GM21825 (cell line): ENCODE data around the gene CACNA2D1.

Experiments used
- ATAC-seq: cut with Tn5 transposase; IDR thresholded peaks from one replicate; pipeline ENCODE4 v1.9.1; 2021; ENCODE audit warnings: mild to moderate bottlenecking, moderate library complexity; ENCODE audit not compliant: unreplicated experiment

CACNA2D1 gene

DNA sequence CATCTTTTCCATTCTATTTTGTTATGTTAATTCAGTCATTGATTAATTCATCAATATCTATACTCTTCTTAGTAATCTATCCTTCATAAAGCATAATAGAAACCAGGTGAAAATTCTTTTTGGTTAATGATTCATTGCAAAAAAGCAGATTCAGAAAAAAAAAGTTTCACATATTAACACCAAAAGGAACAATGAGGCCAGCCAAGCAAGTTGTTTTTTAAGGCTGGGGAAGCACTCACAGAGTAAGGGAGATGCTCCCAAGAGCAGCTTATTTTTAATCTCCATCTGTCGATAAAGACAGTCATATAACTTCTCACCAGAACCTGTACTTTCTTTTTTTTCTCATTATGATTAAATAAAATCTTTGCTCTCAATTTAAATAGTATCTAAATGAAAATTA is 95.8 kb downstream of the CACNA2D1 start:
- no peak for ATAC-seq

GRCh38 chr7:82345886-82346285 is 97.7 kb downstream of the CACNA2D1 start:
- no peak for ATAC-seq

GRCh38 chr7:82343716-82344115 is 99.9 kb downstream of the CACNA2D1 start:
- ATAC-seq, result no peak

GRCh38 chr7:82339958-82340357 is 103.6 kb downstream of the CACNA2D1 start:
- no peak for ATAC-seq

- no peak for ATAC-seq
These were observed 107.7 kb downstream of the CACNA2D1 start for GRCh38 chr7:82335927-82336326.

- no peak for ATAC-seq
These were observed 108.6 kb downstream of the CACNA2D1 start for GRCh38 chr7:82335001-82335400.

GRCh38 chr7:82331234-82331633 is 112.3 kb downstream of the CACNA2D1 start:
- ATAC-seq, result no peak

DNA sequence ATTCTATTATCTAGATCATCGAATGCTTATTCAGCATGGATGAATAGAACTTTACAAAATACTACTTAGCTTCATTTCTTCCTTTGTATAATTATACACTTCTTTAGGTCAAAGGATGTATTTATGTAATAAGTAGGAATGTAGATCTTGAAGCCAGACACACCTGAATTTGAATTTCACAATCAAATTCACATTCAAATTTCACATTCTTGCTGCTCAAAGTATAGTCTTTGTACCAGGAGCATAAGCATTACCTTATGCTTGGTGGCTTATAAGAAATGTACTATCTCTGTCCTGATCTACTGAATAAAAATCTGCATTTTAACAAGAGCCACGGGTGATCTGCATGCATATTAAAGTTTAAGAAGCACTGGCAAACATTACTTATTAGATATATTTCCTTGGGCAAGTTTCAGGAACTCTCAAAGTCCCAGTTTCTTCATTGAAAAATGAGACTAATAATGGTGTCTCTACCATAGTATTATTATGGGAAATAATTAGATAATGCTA is 112.8 kb downstream of the CACNA2D1 start:
- no peak for ATAC-seq

DNA sequence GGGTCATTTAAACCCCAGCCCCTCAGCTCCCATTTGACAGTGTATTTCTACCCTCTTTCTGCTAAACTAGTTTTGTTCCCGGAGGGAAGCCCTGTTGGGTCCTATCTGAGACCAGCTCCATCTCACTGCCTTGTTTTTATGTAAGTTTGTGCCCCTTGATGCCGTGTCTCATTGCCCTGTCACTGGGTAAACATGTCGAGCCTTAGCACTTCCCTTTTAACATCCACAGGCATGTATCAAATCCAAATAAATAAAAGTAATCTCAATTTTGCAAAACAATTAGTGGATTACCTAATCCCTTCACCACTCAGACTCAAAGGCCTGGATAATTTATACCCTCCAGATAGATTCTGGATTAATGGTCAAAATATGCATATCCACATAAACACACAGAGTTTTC is 115.7 kb downstream of the CACNA2D1 start:
- no peak for ATAC-seq

DNA sequence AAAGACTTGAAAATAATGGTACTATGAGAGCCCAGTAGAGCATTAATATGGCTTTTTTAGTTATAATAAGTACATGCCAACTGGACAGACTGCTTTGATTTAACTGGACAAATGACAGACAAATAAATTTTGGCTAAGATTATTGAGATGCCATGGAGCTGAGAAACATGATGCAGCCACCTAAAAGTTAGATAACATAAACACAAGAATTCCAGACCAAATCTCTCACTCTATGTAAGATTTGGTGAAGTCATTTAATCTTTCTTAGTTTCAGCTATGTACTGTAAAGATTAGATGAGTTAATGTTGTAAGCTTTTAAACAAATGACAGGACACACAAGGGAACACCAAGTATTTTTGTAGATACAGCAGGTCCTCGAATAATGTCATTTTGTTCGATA is 118.2 kb downstream of the CACNA2D1 start:
- no peak for ATAC-seq

GRCh38 chr7:82323806-82324205 is 119.8 kb downstream of the CACNA2D1 start:
- ATAC-seq, result no peak

DNA sequence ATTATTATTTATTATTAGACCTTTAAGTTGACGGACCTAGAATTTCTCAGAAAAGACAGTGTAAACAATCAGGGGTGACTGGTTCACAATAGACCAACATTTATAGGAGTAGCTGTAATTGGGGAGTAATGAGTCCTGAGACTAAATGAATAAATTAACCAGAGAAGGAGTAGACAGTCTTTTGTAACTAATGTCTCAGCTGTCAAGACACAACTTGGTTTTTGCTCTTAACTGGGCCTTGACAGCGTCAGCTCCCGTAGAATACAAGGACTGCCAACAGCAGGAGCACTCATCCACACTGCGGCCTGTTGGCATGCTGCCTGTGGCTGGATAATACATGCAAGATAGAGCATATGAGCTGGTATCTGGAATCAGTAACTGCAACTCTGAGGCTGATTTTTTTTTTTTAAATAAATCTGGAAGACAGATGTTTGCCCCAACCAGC is 123.9 kb downstream of the CACNA2D1 start:
- no peak for ATAC-seq

DNA sequence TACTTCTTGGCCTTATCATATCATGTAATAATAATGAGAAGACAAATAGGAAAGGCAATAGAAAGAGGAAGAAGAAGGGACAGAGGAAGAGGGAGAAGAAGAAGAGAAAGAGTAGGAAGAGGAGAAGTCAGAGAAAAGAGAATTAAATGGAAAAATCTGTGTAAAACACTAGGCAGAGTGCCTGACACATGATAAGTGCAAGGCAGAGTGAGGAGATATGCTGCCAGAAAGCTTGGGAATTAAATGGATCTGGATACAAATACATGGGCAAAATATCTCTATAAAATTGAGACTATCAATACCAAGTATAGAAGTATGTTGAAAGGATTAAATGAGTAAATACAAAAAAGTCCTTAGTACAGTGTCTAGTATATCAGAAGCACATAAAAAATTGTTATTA is 124.8 kb downstream of the CACNA2D1 start:
- no peak for ATAC-seq

DNA sequence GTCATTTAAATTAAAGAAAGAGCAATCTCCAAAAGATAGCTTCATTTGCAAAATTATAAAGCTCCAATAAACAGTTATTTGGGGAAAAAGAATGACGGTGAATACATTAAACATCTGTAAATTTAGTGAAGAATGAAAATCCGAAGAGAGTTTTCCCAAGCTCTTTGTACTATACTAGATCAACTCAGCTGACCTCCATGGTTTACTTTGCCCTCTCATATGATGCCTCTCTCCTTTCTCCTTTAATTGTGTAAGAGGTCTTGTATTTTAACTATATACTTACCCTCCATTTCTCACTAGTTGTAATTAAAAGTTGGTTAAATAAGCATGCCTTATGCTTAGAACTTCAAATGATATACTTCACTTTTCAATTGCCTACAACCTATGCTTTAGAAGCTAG is 125.8 kb downstream of the CACNA2D1 start:
- ATAC-seq, result no peak

- ATAC-seq, result no peak
These were observed 126.3 kb downstream of the CACNA2D1 start for GRCh38 chr7:82317257-82317721.

GRCh38 chr7:82313269-82313668 is 130.3 kb downstream of the CACNA2D1 start:
- ATAC-seq, result no peak

DNA sequence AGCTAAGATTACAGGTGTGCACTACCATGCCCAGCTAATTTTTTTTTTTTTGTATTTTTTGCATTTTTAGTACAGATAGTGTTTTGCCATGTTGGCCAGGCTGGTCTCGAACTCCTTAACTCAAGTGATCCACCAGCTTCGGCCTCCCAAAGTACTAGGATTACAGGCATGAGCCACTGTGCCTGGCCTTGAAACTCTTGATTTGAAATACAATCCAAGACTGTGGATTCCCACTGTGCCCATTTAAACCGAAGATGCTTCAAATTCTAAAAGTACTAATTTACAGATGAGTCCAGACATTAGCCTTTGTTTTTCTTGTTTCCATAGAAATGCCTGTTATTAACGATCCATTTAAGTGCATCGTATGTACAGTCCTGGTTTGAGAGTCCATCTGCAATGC is 130.9 kb downstream of the CACNA2D1 start:
- ATAC-seq, result no peak

DNA sequence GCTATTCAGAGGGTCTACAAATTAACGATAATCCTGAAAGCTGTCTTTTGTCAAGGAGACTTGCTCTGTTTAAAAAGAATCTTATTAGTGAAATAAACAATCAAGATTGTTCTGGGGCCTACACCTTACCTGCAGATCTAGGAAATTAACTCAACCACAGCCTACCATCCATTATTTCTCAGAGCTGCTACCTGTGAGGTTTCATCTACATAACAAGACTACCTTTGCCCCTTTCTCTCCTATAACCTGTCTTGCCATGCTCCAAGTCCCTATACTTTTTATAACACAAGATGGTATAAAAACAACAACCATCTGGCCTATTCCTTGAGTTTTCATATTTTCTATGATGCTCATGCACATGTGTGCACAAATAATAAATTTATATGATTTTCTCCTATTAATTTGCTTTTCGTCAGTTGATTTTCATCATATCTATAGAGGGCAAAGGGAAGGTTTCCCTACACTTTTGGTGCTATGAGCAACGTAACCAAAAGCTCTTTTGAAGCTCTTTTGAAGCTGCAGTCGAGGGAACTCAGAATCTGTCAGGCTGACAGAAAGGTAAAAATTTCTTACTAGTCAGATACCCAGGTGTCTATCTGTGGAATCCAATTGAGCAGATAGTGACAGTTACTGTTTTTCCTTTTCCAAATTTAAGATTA is 138.1 kb downstream of the CACNA2D1 start:
- no peak for ATAC-seq

DNA sequence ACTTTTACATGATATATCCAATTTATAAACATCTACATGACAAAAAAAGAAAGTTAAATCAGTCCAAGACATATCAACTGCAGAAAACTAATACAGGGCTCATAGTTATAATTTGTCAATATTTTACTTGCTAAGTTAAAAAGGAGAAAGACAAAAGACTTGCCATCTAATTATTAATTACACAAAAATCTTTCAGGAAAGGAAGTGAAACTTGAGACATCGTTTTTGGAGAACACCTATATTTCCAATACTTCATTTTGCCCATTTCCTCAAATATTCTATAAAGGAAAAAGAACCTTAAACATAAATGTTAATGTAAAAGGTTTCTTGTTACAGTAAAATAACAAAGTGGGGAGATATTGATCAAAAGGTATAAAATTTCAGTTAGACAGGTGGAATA is 148.7 kb downstream of the CACNA2D1 start:
- ATAC-seq, result no peak

DNA sequence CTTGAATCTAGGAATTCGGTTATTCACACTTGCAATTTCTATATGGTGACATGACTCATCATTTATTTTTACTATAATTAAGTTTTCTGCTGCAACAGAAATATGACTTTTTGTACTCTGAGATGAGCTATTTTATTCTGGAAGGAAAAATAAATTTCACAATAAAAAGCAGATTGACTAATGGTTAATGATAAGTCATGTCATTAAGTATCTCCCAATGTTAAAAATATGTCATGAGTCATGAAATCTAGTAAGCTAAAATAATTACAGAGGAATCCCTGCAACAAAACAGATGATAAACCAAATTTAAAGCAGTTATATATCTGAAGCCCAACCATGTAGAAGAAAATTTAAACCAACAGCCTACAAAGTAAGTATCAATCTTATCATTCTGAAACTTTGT is 149.2 kb downstream of the CACNA2D1 start:
- no peak for ATAC-seq

DNA sequence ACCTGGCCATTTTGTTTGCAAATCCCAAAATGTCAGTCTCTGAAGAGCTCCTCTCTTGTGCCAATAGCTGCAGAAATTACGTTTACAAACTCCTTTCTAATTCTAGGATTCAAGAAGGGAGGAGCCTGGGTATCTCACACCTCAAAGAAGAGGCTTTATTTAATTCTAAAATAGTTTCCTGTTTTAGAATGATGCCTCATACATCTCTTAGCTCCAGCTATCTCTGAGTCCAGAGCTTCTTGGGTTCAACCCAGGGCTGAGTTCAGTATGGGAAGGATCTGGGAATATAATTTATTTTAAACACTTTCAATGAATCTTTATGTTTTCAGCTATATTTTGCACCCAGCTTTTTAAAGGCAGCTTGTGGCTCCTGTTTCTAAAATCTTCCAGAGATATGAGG is 150.1 kb downstream of the CACNA2D1 start:
- no peak for ATAC-seq

GRCh38 chr7:82291931-82292330 is 151.6 kb downstream of the CACNA2D1 start:
- ATAC-seq, result no peak

DNA sequence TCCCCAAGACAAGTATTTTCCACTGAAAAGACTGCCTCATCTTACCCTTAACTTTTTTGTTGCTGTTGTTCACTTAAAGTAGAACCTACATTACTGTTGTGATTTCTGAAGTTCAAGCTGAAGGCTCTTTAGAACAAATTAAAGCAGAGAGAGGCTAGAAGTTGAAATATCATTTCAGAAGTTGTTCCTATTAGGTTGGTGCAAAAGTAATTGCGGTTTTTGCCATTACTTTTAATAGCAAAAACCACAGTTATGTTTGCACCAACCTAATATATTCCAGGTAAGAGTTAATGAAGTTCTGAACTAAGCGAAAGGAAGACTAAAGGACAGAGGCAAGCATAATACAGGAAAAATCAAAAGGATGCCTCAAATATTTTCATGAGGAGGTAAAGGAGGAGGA is 153.7 kb downstream of the CACNA2D1 start:
- no peak for ATAC-seq
